ENCODE results near the gene SRRM3.

DNA sequence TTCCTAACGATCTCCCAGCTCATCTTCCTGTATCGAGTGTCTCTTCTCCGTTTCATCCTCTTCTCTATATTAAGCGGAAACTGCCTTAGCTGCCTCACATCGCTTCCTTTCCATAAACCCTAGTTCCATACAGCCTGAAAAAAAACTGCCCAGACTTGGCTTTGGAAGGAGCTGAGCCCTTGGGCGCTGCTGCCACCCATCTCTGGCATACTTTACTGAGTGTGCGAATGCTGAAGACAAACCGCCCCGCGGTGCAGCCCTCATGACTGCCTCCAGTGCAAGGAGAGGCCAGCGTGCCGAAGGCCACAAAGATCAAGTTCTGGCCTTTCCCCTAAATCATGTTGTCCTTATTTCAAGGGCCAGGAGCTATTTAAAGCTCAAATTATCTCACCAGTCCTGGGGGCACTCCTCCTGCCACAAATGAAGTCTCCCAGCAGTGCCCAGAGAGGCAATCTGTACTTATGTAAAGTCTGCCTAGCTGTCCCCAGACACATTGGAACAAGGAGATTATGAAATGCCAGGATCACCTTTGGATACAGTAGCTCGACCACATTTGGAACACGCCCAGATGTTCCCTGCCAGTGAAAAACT lies 131.9 kb downstream of the SRRM3 start:
- TF ChIP-seq, protein P1, sequence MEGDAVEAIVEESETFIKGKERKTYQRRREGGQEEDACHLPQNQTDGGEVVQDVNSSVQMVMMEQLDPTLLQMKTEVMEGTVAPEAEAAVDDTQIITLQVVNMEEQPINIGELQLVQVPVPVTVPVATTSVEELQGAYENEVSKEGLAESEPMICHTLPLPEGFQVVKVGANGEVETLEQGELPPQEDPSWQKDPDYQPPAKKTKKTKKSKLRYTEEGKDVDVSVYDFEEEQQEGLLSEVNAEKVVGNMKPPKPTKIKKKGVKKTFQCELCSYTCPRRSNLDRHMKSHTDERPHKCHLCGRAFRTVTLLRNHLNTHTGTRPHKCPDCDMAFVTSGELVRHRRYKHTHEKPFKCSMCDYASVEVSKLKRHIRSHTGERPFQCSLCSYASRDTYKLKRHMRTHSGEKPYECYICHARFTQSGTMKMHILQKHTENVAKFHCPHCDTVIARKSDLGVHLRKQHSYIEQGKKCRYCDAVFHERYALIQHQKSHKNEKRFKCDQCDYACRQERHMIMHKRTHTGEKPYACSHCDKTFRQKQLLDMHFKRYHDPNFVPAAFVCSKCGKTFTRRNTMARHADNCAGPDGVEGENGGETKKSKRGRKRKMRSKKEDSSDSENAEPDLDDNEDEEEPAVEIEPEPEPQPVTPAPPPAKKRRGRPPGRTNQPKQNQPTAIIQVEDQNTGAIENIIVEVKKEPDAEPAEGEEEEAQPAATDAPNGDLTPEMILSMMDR (IDR thresholded peaks at IDR 0.05): no peak
- TF ChIP-seq POLR2AphosphoS5 (IDR thresholded peaks at IDR 0.05) (peak; percentile 40), POLR2A (IDR thresholded peaks at IDR 0.05) (no peak), EP300 (IDR thresholded peaks at IDR 0.05) (no peak)

All from gastroesophageal sphincter (tissue), 3 donors.